HUES64 (cell line): ENCODE measurements around the gene PARP16.

ENCODE experiments used
- H3K27ac ChIP-seq: 2 replicates; pipeline ENCODE4 v1.7.0; 2013; ENCODE audit warnings: low read depth, low read length, inconsistent platforms
- H3K27me3 ChIP-seq: 2 replicates; pipeline ENCODE4 v1.6.1; 2013; ENCODE audit warnings: mild to moderate bottlenecking, low read length; ENCODE audit not compliant: insufficient read depth
- H3K36me3 ChIP-seq: 2 replicates; pipeline ENCODE4 v1.6.1; 2013; ENCODE audit warnings: mild to moderate bottlenecking, low read length; ENCODE audit not compliant: insufficient read depth
- H3K4me1 ChIP-seq: 2 replicates; pipeline ENCODE4 v1.6.1; 2013; ENCODE audit warnings: mild to moderate bottlenecking, low read length, moderate library complexity; ENCODE audit not compliant: insufficient read depth
- H3K4me3 ChIP-seq: 2 replicates; pipeline ENCODE4 v1.5.1; 2013; ENCODE audit warnings: mild to moderate bottlenecking, low read length, moderate library complexity
- H3K9ac ChIP-seq: 2 replicates; pipeline ENCODE4 v1.6.1; 2013; ENCODE audit warnings: mild to moderate bottlenecking, low read depth, low read length
- H3K9me3 ChIP-seq: 2 replicates; pipeline ENCODE4 v1.6.1; 2013; ENCODE audit warnings: low read depth, low read length; ENCODE audit not compliant: insufficient read depth
- WGBS: fragments of 150-250, 120-280 bp; methylation state at CpG from one replicate; pipeline ENCODE4 v1.1.7; 2013; ENCODE audit warnings: missing lambda C conversion rate; 5-methylcytosine and 5-hydroxymethylcytosine counted together

PARP16 gene

DNA sequence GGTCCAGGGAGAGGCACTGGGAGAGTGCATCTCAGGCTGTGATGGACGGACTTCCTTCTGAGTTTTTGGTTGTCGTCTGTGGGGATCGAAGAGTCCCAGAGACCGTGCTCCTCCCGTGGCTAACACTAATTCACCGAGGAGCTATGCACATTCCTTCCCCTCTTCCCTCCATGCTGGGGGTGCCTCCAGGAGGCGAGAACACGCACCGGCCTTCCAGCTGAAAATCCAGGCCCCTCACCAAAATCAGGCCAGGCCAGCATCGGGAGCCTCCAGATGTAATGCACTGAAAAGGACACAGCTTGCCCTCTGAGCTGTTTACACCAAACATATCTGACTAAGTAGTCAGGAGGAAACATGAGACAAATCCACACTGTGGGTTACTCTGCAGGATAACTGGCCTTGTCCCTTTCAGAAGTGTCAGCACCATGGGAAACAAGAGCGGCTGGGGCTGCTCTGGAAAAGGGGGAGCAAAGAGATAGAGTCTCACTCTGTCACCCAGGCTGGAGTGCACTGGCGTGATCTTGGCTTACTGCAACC lies 23.3 kb upstream of the PARP16 start:
- H3K27me3 ChIP-seq = no peaks in the 10 kb centered on the region
- no peaks in the 10 kb centered on the region for H3K9me3 ChIP-seq
- no peak overlapping the region for H3K4me3 ChIP-seq
- WGBS = 82% methylated on average over 12 of the region's 12 CpGs
- no peak overlapping the region for H3K27ac ChIP-seq
- H3K9ac ChIP-seq = no peak overlapping the region
- H3K4me1 ChIP-seq = no peaks in the 10 kb centered on the region
- no peaks in the 10 kb centered on the region for H3K36me3 ChIP-seq

DNA sequence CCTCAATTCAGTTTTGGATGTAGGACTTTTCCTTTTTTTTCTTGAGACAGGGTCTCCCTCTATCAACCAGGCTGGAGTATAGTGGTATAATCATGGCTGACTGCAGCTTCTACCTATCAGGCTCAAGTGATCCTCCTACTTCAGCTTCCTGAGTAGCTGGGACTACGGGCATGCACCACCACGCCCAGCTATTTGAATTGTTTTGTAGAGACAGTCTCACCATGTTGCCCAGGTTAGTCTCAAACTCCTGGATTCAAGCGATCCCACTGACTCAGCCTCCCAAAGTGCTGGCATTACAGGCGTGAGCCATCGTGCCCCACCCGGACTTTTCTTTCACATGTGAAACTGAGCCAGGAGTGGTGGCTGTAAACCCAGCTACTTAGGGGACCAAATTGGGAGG lies 21.3 kb upstream of the PARP16 start:
- Histone ChIP-seq H3K27me3 (no peaks in the 10 kb centered on the region), H3K27ac (no peak overlapping the region), H3K4me1 (peaks cover 8% of the 10 kb centered on the region; the same call in 1 of the 2 replicates), H3K9me3 (no peaks in the 10 kb centered on the region), H3K4me3 (no peak overlapping the region), H3K36me3 (no peaks in the 10 kb centered on the region), H3K9ac (no peak overlapping the region)
- 93% methylated on average over 6 of the region's 6 CpGs for WGBS

DNA sequence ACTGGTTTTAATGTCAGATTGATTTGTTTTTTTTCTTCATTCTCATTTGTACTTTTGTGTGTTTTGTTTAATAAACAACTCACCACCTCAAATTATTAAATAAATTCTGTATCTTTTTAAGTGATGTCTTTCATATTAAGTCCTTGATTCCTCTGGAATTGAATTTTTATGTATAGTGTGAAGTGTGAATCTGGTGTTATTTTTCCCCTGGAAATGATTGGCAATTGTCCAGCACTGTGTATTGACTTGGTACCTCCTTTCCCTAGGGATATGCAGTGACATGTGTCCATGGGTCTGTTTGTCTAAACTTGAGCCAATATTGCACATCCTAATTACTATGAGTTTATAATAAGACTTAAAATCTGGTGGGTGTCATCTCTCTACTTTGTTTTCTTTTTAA lies 19.9 kb upstream of the PARP16 start:
- Histone ChIP-seq H3K9me3 (no peaks in the 10 kb centered on the region), H3K36me3 (no peaks in the 10 kb centered on the region), H3K4me1 (peaks cover 8% of the 10 kb centered on the region; the same call in 1 of the 2 replicates), H3K27ac (no peak overlapping the region), H3K4me3 (no peak overlapping the region), H3K27me3 (no peaks in the 10 kb centered on the region), H3K9ac (no peak overlapping the region)

DNA sequence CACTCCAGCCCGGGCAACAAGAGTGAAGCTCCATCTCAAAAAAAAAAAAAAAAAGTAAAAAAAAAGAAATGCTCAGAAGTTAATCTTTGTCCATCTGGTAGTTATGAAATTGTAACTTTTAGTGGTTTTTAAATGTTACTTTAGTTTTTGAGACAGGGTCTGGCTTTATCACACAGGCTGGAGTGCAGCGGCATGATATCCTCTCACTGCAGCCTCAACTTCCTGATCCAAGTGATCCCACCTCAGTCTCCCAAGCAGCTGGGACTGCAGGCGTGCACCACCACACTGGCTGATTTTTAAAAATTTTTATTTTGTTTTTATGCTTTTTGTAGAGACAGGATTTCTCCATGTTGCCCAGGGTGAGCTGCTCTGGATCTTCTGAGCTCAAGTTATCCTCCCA lies 19.1 kb upstream of the PARP16 start:
- Histone ChIP-seq H3K27me3 (no peaks in the 10 kb centered on the region), H3K27ac (no peak overlapping the region), H3K36me3 (no peaks in the 10 kb centered on the region), H3K9ac (no peak overlapping the region), H3K4me1 (peaks cover 8% of the 10 kb centered on the region; the same call in 1 of the 2 replicates), H3K4me3 (no peak overlapping the region), H3K9me3 (no peaks in the 10 kb centered on the region)
- WGBS = 98% methylated on average over 3 of the region's 3 CpGs

DNA sequence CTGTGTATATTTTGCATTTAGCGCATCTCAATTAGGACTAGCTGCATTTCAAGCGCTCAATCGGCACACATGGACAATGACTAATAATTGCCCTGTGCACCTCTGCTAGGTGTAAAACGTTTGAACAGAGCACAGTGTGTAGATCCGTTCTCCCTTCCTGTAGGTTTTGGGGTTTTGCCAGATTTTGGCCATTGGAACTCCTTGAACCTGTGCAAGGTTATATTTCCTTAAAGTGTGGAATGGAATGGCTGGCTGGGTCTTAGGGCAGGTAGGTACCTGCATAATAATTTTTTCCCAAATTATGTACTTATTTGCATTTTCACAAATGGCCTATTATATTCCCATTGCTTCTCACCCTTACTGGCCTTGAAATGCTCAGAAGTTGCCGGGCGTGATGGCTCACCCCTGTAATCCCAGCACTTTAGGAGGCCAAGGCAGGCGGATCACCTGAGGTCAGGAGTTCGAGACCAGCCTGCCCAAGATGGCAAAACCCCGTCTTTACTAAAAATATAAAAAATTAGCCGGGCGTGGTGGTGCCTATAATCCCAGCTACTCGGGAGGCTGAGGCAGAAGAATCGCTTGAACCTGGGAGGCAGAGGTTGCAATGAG lies 18.6 kb upstream of the PARP16 start:
- Histone ChIP-seq H3K27ac (peak overlapping the region; percentile 4; the same call in 1 of the 2 replicates), H3K4me3 (no peak overlapping the region)
- 71% methylated on average over 14 of the region's 14 CpGs for WGBS

DNA sequence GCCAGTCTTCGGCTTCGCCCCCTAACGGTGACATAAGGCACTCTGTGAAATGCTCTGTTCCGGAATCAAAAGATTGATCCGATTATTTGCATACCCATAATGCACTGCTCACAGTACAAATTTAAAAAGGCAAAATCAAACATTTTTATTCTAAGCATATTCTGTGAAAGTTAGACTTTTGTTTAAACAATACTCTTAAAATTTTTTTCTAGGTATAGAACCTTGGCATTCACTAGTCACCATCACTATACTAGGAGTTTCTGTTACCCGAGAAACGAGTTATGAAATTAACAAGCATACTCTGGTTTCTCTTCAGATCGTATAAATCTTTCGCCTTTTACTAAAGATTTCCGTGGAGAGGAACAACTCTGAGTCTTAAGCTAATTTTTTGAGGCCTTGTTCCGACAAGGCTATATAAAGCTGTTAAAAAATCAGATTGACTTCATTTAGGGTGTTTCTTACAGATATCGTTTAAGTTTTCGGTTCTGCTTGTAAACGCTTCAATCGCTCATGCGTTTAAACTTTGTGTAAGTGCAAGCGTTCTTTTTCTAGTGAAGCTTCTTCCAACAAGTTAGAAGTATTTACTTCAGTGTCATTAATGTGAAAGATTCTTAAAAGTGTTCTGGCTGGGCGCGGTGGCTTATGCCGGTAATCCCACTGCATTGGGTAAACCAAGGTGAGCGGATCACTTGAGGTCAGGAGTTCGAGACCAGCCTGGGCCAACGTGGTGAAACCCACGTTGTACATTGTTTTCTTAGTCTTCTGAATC lies 17.9 kb upstream of the PARP16 start, which contains the start of gene RNU5B-1:
Gene RNU5B-1 (plus strand): TSS at position 297 of the 769 bp plus-strand sequence.
- no peaks in the 10 kb centered on the region for H3K36me3 ChIP-seq
- peaks cover 8% of the 10 kb centered on the region; the same call in 1 of the 2 replicates for H3K4me1 ChIP-seq
- WGBS = 1% methylated on average over 24 of the region's 24 CpGs
- no peaks in the 10 kb centered on the region for H3K27me3 ChIP-seq
- no peaks in the 10 kb centered on the region for H3K9me3 ChIP-seq
- H3K27ac ChIP-seq = peak within 1 kb of the TSS; percentile 89
- peak within 1 kb of the TSS; percentile 52 for H3K4me3 ChIP-seq
- peak within 1 kb of the TSS; percentile 87 for H3K9ac ChIP-seq

More for the DNA sequence above, 18.6 kb upstream of the PARP16 start:
- no peaks in the 10 kb centered on the region for H3K9me3 ChIP-seq
- no peaks in the 10 kb centered on the region for H3K27me3 ChIP-seq
- no peaks in the 10 kb centered on the region for H3K36me3 ChIP-seq
- H3K9ac ChIP-seq = no peak overlapping the region
- peaks cover 8% of the 10 kb centered on the region; the same call in 1 of the 2 replicates for H3K4me1 ChIP-seq

GRCh38 chr15:65303687-65304380 lies 17.2 kb upstream of the PARP16 start:
- Histone ChIP-seq H3K27ac (peak overlapping the region; percentile 89), H3K4me3 (peak overlapping the region; percentile 52), H3K4me1 (peaks cover 8% of the 10 kb centered on the region; the same call in 1 of the 2 replicates), H3K36me3 (no peaks in the 10 kb centered on the region), H3K27me3 (no peaks in the 10 kb centered on the region), H3K9me3 (no peaks in the 10 kb centered on the region), H3K9ac (peak overlapping the region; percentile 87)
- WGBS = 25% methylated on average over 24 of the region's 24 CpGs

GRCh38 chr15:65302061-65302460 lies 15.4 kb upstream of the PARP16 start:
- Histone ChIP-seq H3K36me3 (no peaks in the 10 kb centered on the region), H3K9me3 (no peaks in the 10 kb centered on the region), H3K4me3 (no peak overlapping the region), H3K4me1 (peaks cover 8% of the 10 kb centered on the region; the same call in 1 of the 2 replicates), H3K9ac (no peak overlapping the region), H3K27me3 (no peaks in the 10 kb centered on the region), H3K27ac (no peak overlapping the region)
- 89% methylated on average over 24 of the region's 24 CpGs for WGBS

- no peaks in the 10 kb centered on the region for H3K9me3 ChIP-seq
- peaks cover 8% of the 10 kb centered on the region; the same call in 1 of the 2 replicates for H3K4me1 ChIP-seq
- H3K9ac ChIP-seq = no peak overlapping the region
- WGBS = 90% methylated on average over 36 of the region's 36 CpGs
- H3K27me3 ChIP-seq = no peaks in the 10 kb centered on the region
- no peak overlapping the region for H3K27ac ChIP-seq
- no peaks in the 10 kb centered on the region for H3K36me3 ChIP-seq
- no peak overlapping the region for H3K4me3 ChIP-seq
Observed at GRCh38 chr15:65300924-65301441, 14.3 kb upstream of the PARP16 start.

- no peak overlapping the region for H3K9ac ChIP-seq
- no peaks in the 10 kb centered on the region for H3K9me3 ChIP-seq
- H3K4me3 ChIP-seq = no peak overlapping the region
- peaks cover 4% of the 10 kb centered on the region; the same call in 1 of the 2 replicates for H3K4me1 ChIP-seq
- no peak overlapping the region for H3K27ac ChIP-seq
- H3K36me3 ChIP-seq = no peaks in the 10 kb centered on the region
- no peaks in the 10 kb centered on the region for H3K27me3 ChIP-seq
- WGBS = 88% methylated on average over 11 of the region's 11 CpGs
Observed at GRCh38 chr15:65298731-65299130, 12.0 kb upstream of the PARP16 start.
